CD4-positive, alpha-beta T cell (primary cell): ENCODE measurements around the gene MYO3B. TPM values are rescaled to one million over a fixed set of nuclear protein-coding genes. Genes with fewer than 3 reads are reported as not detected.

ENCODE experiments used
- ATAC-seq: fragments of 200-7000 bp; cut with Tn5 transposase; one replicate; pipeline ENCODE4 v1.10.0; 2022; ENCODE audit warnings: mild to moderate bottlenecking; ENCODE audit not compliant: poor library complexity
- CTCF ChIA-PET: fragments of 350-600 bp; sonication (Branson Sonifier 250); formaldehyde crosslinking; loops from one replicate; lab custom pipeline; 2021; ENCODE audit warnings: antibody characterized with exemption, inconsistent platforms; lab: Charles Lee
- POLR2A ChIA-PET: fragments of 350-600 bp; sonication (Branson Sonifier 250); formaldehyde crosslinking; loops from one replicate; lab custom pipeline; 2021; ENCODE audit warnings: antibody characterized with exemption, inconsistent platforms; lab: Charles Lee
- DNase-seq, 14 experiments: peaks; one replicate each; pipeline ENCODE4 v3.0.0-alpha.2; 2013 to 2020; ENCODE audit warnings: mixed read lengths in 2 of 14
- H3K27ac ChIP-seq, 2 donors: one replicate each; pipeline versions ENCODE4 v1.5.1 to v1.7.0; 2013; ENCODE audit warnings: low read length in 2 of 2, low read depth in 1 of 2, mild to moderate bottlenecking in 1 of 2
- H3K27me3 ChIP-seq, 2 experiments: 1 replicate in 1 of 2; 2 replicates in 1 of 2; pipeline versions ENCODE4 v1.6.1 to v1.7.0; 2013; ENCODE audit warnings: low read length in 2 of 2, control low read depth in 1 of 2, mild to moderate bottlenecking in 1 of 2, moderate library complexity in 1 of 2; ENCODE audit not compliant: insufficient read depth in 2 of 2, control insufficient read depth in 1 of 2
- H3K36me3 ChIP-seq: one replicate; pipeline ENCODE4 v1.6.1; 2013; ENCODE audit warnings: low read length, control low read depth; ENCODE audit not compliant: insufficient read depth
- H3K4me1 ChIP-seq: one replicate; pipeline ENCODE4 v1.6.1; 2013; ENCODE audit warnings: low read length, control low read depth; ENCODE audit not compliant: insufficient read depth
- H3K4me3 ChIP-seq: one replicate; pipeline ENCODE4 v1.5.1; 2013; ENCODE audit warnings: mild to moderate bottlenecking, low read length, moderate library complexity
- H3K9me3 ChIP-seq, 2 experiments: 1 replicate in 1 of 2; 2 replicates in 1 of 2; pipeline versions ENCODE4 v1.6.1 to v1.7.0; 2013; ENCODE audit warnings: low read length in 2 of 2, mild to moderate bottlenecking in 2 of 2, control low read depth in 1 of 2, moderate library complexity in 1 of 2; ENCODE audit not compliant: control insufficient read depth in 1 of 2, insufficient read depth in 1 of 2
- H3K27ac Mint-ChIP-seq: one replicate; pipeline ENCODE4 v1.8.0; 2020; ENCODE audit warnings: mixed read lengths
- H3K27me3 Mint-ChIP-seq: one replicate; pipeline ENCODE4 v1.8.0; 2021; ENCODE audit warnings: mixed read lengths
- H3K36me3 Mint-ChIP-seq: one replicate; pipeline ENCODE4 v1.8.0; 2021; ENCODE audit warnings: low read depth, mixed read lengths
- H3K4me1 Mint-ChIP-seq: one replicate; pipeline ENCODE4 v1.8.0; 2021; ENCODE audit warnings: low read depth, mixed read lengths
- H3K4me3 Mint-ChIP-seq: one replicate; pipeline ENCODE4 v1.8.0; 2020; ENCODE audit warnings: mild to moderate bottlenecking, mixed read lengths
- H3K9me3 Mint-ChIP-seq: one replicate; pipeline ENCODE4 v1.8.0; 2020; ENCODE audit warnings: mixed read lengths
- CTCF ChIP-seq: fragments of 200-600 bp; IDR thresholded peaks from one replicate; pipeline ENCODE4 v1.8.0; 2022; ENCODE audit warnings: antibody characterized with exemption, mild to moderate bottlenecking
- intact Hi-C, 2 experiments: fragments of 100-400 bp; cut with DNase I in 1 of 2; cut with micrococcal nuclease in 1 of 2; formaldehyde crosslinking; loops; one replicate each; pipeline versions ENCODE4 v1.15.1 to v1.9.0; 2023 to 2025; cut with DNase I, micrococcal nuclease
- total RNA-seq, 174 experiments: library from RNA in 2 of 174; stranded (reverse) in 2 of 174; gene quantifications; one replicate each; pipeline ENCODE4 v1.2.3 and lab custom pipeline; 2021 to 2026

MYO3B gene
- total RNA-seq, 2 experiments from 2014 or later, result not detected

GRCh38 chr2:170690640-170691039 lies 512.7 kb downstream of the MYO3B start:
- intact Hi-C loops, result no loop called here
- Histone ChIP-seq H3K4me3 (no peak overlapping the region), H3K27me3 (no peaks in the 10 kb centered on the region), H3K36me3 (no peaks in the 10 kb centered on the region), H3K9me3 (no peaks in the 10 kb centered on the region), H3K27ac (no peak overlapping the region), H3K4me1 (no peaks in the 10 kb centered on the region)
- Mint-ChIP-seq H3K36me3 (no peaks in the 10 kb centered on the region), H3K27me3 (peaks cover 14% of the 10 kb centered on the region), H3K27ac (no peak overlapping the region), H3K9me3 (no peaks in the 10 kb centered on the region), H3K4me3 (no peak overlapping the region), H3K4me1 (no peaks in the 10 kb centered on the region)
- ATAC-seq, result no peak
- DNase-seq, result no peak
- no peak for TF ChIP-seq CTCF
- POLR2A ChIA-PET, result no interaction called here
- CTCF ChIA-PET, result no interaction called here

- peaks cover 23% of the 10 kb centered on the region for H3K27me3 Mint-ChIP-seq
- H3K4me3 Mint-ChIP-seq, result no peak overlapping the region
- ATAC-seq (no peak), DNase-seq (no peak)
- ChIA-PET POLR2A (no interaction called here), CTCF (no interaction called here)
- no peaks in the 10 kb centered on the region for H3K4me1 Mint-ChIP-seq
- Histone ChIP-seq H3K27me3 (no peaks in the 10 kb centered on the region), H3K4me3 (no peak overlapping the region), H3K4me1 (no peaks in the 10 kb centered on the region), H3K9me3 (no peaks in the 10 kb centered on the region), H3K36me3 (no peaks in the 10 kb centered on the region), H3K27ac (no peak overlapping the region)
- no peak for TF ChIP-seq CTCF
- no peaks in the 10 kb centered on the region for H3K9me3 Mint-ChIP-seq
- H3K36me3 Mint-ChIP-seq, result no peaks in the 10 kb centered on the region
- intact Hi-C loops, result no loop called here
- no peak overlapping the region for H3K27ac Mint-ChIP-seq
These were observed 516.4 kb downstream of the MYO3B start for GRCh38 chr2:170694316-170694715.

- H3K27ac Mint-ChIP-seq, result no peak overlapping the region
- H3K4me1 Mint-ChIP-seq, result no peaks in the 10 kb centered on the region
- TF ChIP-seq CTCF, result no peak
- H3K36me3 Mint-ChIP-seq, result no peaks in the 10 kb centered on the region
- ATAC-seq (no peak), DNase-seq (no peak)
- POLR2A ChIA-PET, result no interaction called here
- peaks cover 18% of the 10 kb centered on the region for H3K27me3 Mint-ChIP-seq
- Histone ChIP-seq H3K36me3 (no peaks in the 10 kb centered on the region), H3K27ac (no peak overlapping the region), H3K9me3 (no peaks in the 10 kb centered on the region), H3K4me3 (no peak overlapping the region), H3K4me1 (no peaks in the 10 kb centered on the region), H3K27me3 (no peaks in the 10 kb centered on the region)
- CTCF ChIA-PET, result no interaction called here
- intact Hi-C loops, result no loop called here
- H3K9me3 Mint-ChIP-seq, result no peaks in the 10 kb centered on the region
- no peak overlapping the region for H3K4me3 Mint-ChIP-seq
These were observed 517.8 kb downstream of the MYO3B start for GRCh38 chr2:170695521-170696410.
